ENCODE results near the gene IDH3G. TPM values are rescaled to one million over a fixed set of nuclear protein-coding genes. Genes with fewer than 3 reads are reported as not detected.
"Not testable (repeated sequence)": the region's sequence is repeated elsewhere in the genome, so short reads cannot be mapped to it uniquely, and the experiment has no call there.

Gene IDH3G
- total RNA-seq, 1 donor from 2014 or later = 81.2 TPM

DNA sequence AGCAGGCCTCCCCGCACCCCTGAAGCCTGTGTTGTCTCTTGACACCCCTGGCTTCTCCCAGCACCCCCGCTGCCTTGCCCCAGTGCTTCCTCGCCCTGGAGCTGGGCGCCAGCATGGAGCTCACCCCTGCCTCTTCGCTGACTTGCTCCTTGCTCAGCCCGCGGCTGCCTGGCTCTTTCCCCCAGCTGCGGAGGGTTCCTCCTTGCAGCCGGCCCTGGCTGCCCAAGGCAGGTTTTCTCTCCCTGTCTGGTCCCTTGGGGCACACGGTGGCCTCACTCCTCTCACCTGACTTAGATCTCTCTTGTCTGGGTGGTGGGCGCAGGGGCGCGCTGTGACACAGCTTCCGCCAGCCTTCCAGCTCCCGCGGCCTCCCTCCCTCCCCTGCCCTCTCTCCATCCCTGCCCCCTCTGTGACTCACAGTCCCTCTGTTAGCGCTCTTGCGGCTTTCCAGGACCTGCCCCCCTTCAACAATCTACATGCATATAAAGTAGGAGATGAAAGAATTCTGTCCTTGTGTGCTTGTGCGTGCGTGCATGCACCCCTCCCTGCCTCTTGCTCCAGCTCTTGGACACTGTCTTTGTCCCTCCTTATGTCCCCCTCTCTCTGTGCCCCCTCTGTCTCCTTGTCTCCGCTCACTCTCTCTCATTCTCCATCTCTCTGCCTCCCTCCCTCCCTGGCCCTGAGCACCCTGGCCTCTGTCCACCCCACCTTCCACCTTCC is 27.9 kb downstream of the IDH3G start:
- ATAC-seq (no peak), DNase-seq (no peak)
- intact Hi-C loops (cut with micrococcal nuclease) = loop anchor here (10.0 kb wide), 1 partner anchor 189 kb away; no protein-coding TSS in a partner anchor

DNA sequence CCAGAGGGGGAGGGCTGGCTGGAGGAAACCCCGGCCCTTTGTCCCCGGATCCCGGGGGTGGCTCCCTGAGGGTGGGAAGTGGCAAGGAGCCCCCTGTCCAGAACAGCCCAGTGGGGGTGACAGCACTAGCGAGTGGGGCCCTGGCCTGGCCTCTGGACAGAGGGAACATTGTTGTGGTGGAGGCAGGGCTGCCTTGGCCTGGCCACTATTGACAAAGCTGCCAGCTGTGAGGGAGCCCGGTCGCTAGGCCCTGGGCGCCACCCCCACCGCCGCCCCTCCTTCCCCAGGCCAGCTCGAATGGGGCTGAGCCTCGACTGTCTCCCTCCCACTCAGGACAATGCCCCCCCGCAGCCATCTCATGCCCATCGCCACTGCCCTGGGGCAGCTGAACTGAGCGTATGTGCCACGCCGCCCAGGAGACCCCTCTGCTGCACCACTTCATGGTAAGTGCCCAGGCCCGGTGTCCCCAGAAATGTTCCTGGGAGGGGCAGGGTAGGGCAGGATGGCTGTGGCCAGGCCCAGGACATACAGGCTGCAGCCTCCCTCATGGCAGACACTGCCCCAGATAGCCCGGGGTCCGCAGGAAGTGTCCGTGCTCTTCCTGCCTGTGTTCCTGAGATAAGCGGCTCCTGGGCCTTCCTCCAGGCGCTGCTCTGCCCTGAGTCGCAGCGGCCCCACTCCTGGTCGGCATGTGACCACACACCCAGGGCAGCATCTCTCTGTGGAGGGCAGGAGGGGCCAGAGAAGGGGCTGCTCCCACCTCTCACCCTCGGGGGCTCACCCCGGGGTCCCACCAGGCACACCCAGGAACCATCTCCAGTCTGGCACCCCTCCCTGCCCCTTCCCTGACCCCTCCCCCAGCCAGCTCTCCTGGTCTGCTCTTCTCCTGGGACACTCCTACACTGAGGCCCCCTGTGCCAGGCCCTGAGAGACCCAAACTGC is 28.8 kb downstream of the IDH3G start:
- DNase-seq (no peak), ATAC-seq (peak; percentile 66)
- intact Hi-C loops (cut with micrococcal nuclease) = loop anchor here (10.0 kb wide), 1 partner anchor 189 kb away; no protein-coding TSS in a partner anchor

DNA sequence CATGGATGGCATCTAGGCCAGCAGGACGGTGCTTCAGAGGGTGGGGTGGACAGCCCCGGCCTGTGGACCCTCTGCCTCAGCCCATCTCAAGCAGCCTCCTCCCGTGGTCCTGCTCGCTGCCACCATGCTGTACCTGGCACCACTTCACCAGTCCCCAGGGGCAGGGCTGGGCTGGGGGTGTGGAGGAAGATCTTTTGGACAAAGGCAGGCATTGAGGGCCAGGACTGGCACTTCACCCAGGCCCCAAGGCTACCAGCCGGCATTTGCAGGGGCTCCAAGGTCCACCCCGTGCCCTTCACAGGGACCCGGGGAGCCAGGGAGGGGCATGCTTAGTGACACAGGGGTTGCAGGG is 29.4 kb downstream of the IDH3G start:
- DNase-seq (no peak), ATAC-seq (peak; percentile 8)
- intact Hi-C loops (cut with micrococcal nuclease) = loop anchor here (10.0 kb wide), 1 partner anchor 190 kb away; no protein-coding TSS in a partner anchor

DNA sequence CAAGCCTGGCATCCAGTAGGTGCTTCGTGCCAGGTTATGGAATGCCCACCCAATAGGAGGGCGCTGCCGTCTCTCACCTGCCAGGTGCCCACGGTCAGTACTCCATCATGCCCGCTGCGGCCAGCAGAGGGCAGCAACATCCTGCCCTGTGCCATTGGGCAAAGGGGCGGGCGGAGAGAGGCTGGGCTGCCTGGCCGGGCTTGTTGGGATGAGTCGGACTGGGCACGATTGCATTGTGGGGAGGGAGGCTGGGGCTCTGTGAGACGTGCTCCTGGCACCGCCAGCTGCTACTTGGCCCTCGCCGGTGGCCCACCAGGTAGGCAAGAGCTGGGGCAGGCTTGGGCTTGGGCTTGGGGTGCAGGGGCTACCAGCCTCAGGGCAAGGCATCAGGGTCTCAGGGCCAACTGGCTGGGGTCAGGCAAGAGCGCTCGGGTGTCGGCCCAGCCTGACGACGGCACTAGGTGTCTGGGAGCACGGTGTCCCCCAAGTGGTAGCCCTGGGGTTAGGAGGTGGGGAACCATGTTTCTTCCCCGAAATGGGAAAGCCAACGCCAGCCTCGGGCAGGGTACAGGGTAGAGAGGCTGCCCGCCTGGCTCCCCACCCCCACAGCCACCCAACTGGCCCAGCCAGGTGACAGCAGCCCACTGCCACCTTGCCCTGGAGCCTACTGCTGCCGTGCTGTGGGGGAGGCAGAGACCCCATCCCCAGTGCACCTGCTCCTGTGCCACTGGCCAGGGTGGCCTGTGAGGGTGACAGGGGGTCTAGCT is 30.0 kb downstream of the IDH3G start, which contains the start of gene PLXNB3:
PLXNB3 (plus strand) TSS at position 261 of the 767 bp plus-strand sequence. CDS start 1,287 bp downstream, outside the sequence.
- DNase-seq (peak; percentile 85), ATAC-seq (peak; percentile 90)
- intact Hi-C loops (cut with micrococcal nuclease) = loop anchor here (10.0 kb wide), 1 partner anchor 191 kb away; no protein-coding TSS in a partner anchor

DNA sequence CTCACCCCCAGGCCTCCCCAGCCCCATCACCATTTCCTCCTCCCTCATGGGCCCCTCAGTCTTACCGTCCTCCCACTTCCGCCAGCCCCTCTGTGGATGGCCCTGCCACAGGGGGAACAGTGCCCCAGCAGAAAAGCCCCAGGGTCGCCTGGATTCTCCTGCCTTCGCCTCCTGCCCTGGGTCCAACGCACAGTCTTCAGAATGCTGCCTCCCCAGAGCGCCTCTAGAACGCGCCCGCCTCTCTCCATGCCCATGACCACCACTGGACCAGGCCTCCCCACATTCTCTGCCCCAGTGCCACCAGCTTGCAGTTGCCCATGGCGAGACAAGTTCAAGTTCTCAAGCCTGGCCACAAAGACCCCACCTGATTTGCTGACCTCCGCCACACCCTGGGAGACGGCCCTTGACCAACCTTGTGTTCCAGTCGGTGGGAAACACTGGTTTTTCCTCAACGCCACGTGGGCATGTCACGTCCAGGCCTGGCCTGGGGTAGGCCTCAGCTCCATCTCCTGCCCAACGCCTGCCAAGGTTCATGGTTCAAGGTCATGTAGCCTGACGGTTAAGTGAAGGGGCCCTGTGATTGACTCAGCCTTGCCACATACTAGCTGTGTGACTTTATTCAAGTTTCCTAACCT is 30.8 kb downstream of the IDH3G start:
- intact Hi-C loops (cut with micrococcal nuclease) = loop anchor here (10.0 kb wide), 1 partner anchor 191 kb away; no protein-coding TSS in a partner anchor
- ATAC-seq = no peak

DNA sequence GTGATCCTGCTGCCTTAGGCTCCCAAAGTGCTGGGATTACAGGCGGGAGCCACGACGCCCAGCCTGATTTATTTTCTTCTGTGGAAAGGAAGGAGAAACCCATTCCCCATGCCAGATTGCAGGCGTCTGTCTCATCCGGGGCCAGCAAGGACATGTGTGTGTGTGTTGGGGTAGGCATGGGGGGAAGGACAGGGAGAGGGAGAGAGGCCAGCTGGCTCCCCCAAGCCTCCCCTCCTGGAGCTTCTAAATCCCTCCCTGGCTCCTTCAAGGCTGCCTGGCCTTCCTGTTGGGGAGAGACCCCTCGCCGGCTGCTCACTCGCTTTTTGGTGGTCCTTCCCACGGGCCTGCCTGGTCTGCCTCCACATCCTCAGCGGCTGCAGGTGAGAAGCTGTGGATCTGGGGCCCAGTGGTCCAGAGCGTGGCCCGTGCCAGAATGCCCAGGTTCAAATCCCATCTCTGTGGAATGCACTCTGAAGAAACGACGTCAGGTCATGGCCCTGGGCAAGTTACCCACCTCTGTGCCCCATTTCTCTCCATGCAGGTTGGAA is 31.5 kb downstream of the IDH3G start:
- ATAC-seq = no peak
- intact Hi-C loops (cut with micrococcal nuclease) = loop anchor here (10.0 kb wide), 1 partner anchor 192 kb away; no protein-coding TSS in a partner anchor
- no peak for DNase-seq

More for the DNA sequence above, 30.8 kb downstream of the IDH3G start:
- DNase-seq = no peak

DNA sequence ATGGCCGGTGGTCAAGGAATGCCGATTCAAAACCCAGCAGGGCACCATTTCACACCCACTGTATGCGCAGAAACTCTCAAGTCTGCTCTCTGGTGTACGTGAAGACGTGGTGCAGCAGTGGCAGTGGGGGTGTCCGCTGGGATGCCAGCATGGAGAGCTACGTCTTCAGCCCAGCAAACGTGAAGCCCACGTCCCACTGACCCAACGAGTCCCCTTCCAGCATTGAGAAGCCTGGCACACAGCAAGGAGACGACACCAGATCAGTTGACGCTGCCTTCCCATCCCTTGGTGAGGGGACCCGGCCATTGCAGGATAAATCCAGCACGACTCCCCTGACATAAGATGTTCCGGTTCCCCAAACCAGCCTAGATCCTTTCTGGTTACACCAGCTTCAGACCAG is 32.3 kb downstream of the IDH3G start:
- intact Hi-C loops (cut with micrococcal nuclease) = loop anchor here (10.0 kb wide), 1 partner anchor 193 kb away; no protein-coding TSS in a partner anchor
- no peak for DNase-seq
- ATAC-seq = no peak

DNA sequence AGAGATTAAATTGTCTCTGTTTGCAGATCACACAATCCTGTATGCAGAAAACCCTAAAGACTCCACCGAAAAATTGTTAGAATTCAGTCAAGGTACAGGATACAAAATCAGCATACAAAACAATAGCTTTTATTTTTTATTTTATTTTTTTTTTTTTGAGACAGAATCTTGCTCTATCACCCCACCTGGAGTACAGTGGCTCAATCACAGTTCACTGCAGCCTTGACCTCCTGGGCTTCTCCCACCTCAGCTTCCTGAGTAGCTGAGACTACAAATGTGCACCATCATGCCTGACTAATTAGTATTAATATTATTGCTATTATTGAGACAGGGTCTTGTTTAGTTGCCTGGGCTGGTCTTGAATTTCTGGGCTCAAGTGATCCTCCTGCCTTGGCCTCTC is 39.0 kb downstream of the IDH3G start:
- ATAC-seq (no peak), DNase-seq (no peak)
- intact Hi-C loops (cut with micrococcal nuclease) = no loop called here

DNA sequence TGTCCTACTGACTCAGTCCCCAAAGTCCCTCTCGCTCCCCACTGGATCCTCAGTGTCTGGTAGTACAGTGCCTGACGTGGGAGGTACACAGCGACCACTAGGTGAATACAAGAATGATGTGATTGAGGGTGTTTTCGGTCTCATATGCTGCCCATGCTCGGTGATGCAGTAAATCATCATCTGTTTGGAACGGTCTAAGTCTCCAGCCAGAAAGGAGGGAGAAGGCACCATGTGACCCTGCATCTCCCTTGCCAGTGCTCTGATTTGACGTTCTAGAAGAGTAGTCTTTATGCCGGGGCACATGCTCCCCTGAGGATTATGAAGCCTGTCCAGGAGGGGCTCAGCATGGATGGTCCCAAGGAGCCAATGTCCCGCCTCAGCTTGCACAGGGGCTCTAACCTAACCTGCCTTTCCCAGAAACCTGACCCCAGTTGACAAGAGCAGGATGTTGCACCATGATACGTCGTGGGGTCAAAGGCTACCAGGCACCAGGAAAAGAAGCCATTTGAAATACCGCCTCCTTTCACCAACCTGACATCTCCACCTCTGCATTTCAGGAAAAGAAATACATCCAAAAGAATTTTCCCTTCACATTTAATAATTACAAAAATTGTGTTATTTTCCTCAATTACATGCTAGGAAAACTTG is 43.9 kb downstream of the IDH3G start:
- intact Hi-C loops (cut with micrococcal nuclease) = no loop called here
- ATAC-seq (no peak), DNase-seq (no peak)

DNA sequence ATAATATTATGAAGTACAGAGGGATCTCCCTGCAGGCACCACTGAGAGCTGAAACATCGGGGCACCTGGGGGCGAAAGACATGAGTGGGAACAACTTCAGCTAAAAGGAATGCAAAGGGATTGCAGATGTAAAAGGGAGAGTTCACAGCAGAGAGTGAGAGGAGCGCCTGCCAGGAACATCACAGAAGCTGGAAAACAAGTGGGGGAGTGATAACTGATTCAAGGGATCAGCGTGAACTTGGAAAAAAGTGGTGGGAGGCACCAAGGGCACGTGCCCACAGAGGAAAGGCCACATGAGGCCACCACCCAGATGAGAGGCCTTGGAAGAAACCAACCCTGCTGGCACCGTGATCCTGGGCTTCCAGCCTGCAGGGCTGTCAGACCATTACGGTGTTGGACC is 45.2 kb downstream of the IDH3G start:
- DNase-seq; ATAC-seq; intact Hi-C loops (cut with micrococcal nuclease): not testable (repeated sequence)

DNA sequence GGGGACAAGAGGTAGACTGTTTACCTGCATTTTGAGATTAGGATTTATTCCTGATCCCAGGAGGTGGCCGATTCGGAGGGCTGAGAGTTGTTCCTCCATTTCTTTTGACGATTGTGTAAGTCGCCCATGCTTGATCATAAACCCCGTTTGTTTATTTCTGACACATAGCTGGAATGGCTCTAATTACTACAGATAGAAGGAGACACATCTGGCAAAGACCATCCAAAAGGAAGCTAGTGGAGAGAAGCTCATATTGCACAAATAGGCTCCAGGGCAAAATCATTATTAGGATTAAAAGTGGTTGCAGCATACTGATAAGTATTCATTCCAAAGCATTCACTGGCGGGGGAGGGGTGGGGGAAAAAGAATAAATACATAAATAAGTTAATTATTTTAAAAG is 47.2 kb downstream of the IDH3G start:
- ATAC-seq; DNase-seq; intact Hi-C loops (cut with micrococcal nuclease): not testable (repeated sequence)

DNA sequence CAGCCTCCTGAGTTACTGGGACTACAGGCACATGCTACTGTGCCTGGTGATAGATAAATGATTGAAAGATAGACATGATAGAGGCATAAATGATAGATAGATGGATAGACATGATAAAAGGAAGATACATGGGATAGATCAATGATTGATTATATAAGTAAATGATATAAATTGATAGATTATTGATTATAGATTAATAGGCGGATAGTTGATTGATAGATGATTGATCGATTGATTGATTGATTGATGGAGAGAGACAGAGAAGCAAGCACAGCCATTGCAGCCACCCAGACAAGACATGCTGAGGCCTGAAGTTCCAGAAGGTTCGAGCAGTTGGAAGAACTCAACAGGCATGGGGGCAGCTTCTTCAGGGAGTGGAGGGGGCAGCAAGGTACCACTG is 47.8 kb downstream of the IDH3G start:
- DNase-seq = no peak
- intact Hi-C loops (cut with micrococcal nuclease) = no loop called here
- no peak for ATAC-seq

DNA sequence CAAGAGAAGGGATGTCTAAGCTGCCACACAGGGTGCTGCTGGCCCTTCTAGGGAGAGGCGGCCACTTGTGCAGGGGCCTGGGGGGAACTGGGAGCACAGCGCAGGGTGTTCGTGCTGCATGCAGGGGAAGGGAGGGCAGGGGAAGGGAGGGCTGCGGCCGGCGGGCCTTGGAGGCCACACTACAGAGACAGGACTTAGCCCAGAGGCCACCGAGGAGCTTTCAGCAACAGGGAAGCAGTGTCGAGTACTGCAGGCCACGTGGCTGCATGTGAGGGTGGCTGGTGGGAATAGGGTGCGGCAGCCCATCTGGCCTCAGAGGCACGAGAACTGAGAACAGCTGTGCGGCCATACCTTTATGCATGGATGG is 49.1 kb downstream of the IDH3G start:
- intact Hi-C loops (cut with micrococcal nuclease); DNase-seq; ATAC-seq: not testable (repeated sequence)

DNA sequence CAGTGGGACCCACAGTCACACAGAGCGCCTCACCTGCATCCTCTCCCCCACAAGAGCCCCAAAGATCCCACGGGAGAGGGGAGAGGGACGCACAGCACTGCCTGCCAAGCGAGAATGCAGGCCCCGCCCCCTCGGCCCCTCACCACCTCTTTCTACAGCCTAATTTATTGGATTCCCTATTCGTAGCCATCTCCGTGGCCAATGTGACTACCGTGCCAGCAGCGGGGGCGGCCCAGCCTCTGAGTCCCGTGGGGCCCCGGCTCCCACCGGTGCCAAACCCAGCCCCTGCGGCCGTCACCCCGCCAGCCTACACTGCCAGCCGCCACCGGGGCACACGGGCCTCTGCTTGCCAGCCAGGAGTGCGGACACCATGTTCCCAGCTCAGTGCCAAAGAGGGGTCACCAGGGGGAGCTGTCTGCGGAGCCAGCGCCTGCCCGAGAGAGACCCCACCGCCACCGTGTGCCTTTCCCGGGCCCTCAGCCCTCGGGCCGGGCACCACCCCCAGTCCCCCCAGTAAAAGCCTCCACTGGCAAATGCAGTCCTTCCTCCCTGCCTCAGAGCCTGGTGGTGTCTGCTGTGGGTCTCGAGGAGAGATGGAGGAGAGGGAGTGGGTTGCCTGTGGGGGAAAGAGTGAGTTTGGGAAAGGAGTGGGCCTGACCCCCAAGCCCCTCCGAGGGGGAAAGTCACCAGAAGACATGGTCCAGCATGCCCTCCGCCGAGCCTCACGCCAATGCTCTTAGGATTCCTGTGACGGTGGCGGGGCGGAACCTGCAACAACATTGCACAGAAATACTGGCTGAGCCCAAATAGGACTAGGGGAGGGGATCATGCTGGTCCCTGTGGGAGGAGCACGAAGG is 49.7 kb downstream of the IDH3G start:
- intact Hi-C loops (cut with micrococcal nuclease) = no loop called here
- DNase-seq = peak; percentile 39
- no peak for ATAC-seq

DNA sequence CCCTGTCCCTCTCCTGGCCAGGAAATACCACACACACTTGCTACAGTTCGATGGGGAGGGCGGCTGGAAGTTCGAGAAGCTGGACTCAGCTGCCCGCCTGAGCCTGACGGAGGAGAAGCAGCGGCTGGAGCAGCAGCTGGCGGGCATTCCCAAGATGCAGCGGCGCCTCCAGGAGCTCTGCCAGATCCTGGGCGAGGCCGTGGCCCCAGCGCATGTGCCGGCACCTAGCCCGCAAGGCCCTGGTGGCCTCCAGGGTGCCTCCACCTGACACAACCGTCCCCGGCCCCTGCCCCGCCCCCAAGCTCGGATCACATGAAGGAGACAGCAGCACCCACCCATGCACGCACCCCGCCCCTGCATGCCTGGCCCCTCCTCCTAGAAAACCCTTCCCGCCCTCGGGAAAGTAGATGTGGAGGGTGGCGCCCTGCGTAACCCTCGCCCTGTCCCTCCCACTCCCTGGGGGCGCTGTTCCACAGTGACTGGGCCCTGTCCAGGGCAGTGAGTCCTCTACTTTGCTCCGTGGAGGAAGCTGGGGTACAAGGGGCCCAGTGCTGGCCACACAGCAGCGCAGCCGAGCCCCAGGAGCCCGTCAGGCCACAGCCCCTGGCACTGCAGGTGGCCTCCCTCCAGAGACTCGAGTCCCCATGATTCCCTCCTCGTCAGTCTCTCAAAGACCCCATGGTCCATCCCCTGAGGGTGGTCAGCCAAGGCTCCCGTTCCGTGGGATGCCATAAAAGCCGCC is 50.5 kb downstream of the IDH3G start:
- ATAC-seq = not testable (repeated sequence)
- DNase-seq = peak; percentile 65

DNA sequence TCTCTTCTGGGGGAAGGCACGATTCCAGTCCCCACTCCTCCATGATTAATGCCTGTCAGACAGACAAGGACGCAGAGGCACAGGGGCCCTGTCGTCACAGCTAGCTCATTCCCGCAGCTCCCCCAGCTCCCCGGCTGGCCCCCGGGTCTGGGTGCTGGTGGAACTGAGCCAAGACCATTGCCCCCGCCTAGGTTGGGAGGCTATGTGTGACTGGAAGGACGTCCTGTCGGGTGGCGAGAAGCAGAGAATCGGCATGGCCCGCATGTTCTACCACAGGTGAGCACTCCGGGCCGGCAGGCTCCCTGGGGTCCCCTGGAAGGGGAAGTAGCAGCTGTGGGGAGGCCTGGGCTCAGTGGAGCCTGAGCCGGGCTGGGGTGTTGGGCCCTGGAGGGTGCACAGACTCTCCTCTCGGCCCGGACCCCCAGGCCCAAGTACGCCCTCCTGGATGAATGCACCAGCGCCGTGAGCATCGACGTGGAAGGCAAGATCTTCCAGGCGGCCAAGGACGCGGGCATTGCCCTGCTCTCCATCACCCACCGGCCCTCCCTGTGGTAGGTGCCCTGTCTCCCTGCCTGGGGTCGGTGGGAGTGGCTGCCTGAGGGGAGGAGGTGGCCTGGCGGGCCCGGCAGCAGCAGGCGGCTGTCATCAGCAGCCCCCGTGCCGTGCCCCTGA is 51.2 kb downstream of the IDH3G start:
- DNase-seq; intact Hi-C loops (cut with micrococcal nuclease); ATAC-seq: not testable (repeated sequence)

More for the DNA sequence above, 50.5 kb downstream of the IDH3G start:
- intact Hi-C loops (cut with micrococcal nuclease) = not testable (repeated sequence)

All from left ventricle myocardium superior (tissue), 1 donor.